Prostate gland (tissue), 2 donors: ENCODE results near the gene HMOX1. TPM values are rescaled to one million over a fixed set of nuclear protein-coding genes. Genes with fewer than 3 reads are reported as not detected.

Source experiments
- DNase-seq: peaks from one replicate; pipeline ENCODE4 v3.0.0-alpha.2; 2019; ENCODE audit warnings: low spot score
- H3K27ac ChIP-seq, 2 donors: fragments of 200-600 bp; sonication (generic); 2 replicates each; pipeline ENCODE4 v1.5.1; 2017 to 2019
- H3K27me3 ChIP-seq: fragments of 200-600 bp; sonication (generic); replicated peaks from 2 replicates; pipeline ENCODE4 v1.5.1; 2019; ENCODE audit not compliant: insufficient read depth
- H3K36me3 ChIP-seq, 2 donors: fragments of 200-600 bp; sonication (generic); 1 replicate in 1 of 2; 2 replicates in 1 of 2; pipeline versions ENCODE4 v1.5.1 to v1.8.1; 2017 to 2019
- H3K4me1 ChIP-seq: fragments of 200-600 bp; sonication (generic); replicated peaks from 2 replicates; pipeline ENCODE4 v1.5.1; 2019
- H3K4me3 ChIP-seq, 2 donors: fragments of 200-600 bp; sonication (generic); 2 replicates each; pipeline ENCODE4 v1.5.1; 2017 to 2019
- H3K9me3 ChIP-seq: fragments of 200-600 bp; sonication (generic); 2 replicates; pipeline ENCODE4 v1.5.1; 2017
- CTCF ChIP-seq, 4 experiments: fragments of 200-600 bp in 2 of 4; fragments of 450-650 bp in 2 of 4; sonication (generic) in 2 of 4; IDR thresholded peaks; 1 replicate in 3 of 4; 2 replicates in 1 of 4; pipeline ENCODE4 v1.5.1; 2016 to 2019; ENCODE audit warnings: antibody characterized with exemption in 4 of 4, mild to moderate bottlenecking in 2 of 4, moderate library complexity in 2 of 4
- POLR2A ChIP-seq: fragments of 450-650 bp; IDR thresholded peaks from one replicate; pipeline ENCODE4 v1.6.1; 2016; ENCODE audit warnings: antibody characterized with exemption, mild to moderate bottlenecking
- POLR2AphosphoS5 ChIP-seq: sonication (generic); formaldehyde crosslinking; IDR thresholded peaks from one replicate; pipeline ENCODE4 v1.6.1; 2017; ENCODE audit warnings: antibody characterized with exemption
- WGBS: methylation state at CpG from one replicate; pipeline ENCODE4 v1.1.5; 2018; 5-methylcytosine and 5-hydroxymethylcytosine counted together
- intact Hi-C: fragments of 100-400 bp; cut with DNase I; formaldehyde crosslinking; loops from one replicate; pipeline ENCODE4 v1.14.2; 2022
- total RNA-seq, 2 donors: library from RNA; depleted of rRNA; stranded (reverse); fragments of >200 nt; gene quantifications; one replicate each; pipeline ENCODE4 v1.1.0, GENCODE V29; 2016

The HMOX1 gene
- total RNA-seq, 2 donors from 2014 or later = 3.5 to 31.5 TPM

DNA sequence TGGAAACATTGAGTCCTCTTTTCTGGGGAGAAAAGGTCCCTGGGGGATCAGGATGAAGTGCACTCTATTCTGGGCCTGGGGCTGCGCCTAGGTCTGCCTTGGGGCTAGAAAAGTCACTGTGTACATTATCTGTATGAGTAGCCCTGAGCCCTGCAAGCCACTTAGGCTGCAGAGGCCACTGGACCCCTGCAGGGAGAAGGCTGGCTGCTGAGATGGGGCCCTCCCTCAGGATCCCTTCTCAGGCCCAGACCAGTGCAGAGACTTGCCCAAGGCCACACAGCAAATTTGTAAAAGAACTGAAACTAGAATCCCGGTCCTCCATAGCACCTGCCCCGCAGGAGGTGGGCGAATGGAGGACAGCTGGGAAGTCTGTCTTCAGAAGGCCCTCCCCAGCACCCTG lies 26.8 kb upstream of the HMOX1 start:
- no peak for DNase-seq
- 90% methylated on average over 4 of the region's 4 CpGs for WGBS
- no peaks in the 10 kb centered on the region for H3K36me3 ChIP-seq
- intact Hi-C loops = loop anchor here (5.0 kb wide), 1 partner anchor 228 kb away; no protein-coding TSS in a partner anchor
- no peak overlapping the region for H3K27ac ChIP-seq
- H3K4me3 ChIP-seq = no peak overlapping the region
- peaks cover 4% of the 10 kb centered on the region for H3K4me1 ChIP-seq
- H3K9me3 ChIP-seq = no peaks in the 10 kb centered on the region
- TF ChIP-seq CTCF (IDR thresholded peaks at IDR 0.05) (no peak), POLR2AphosphoS5 (no peak), POLR2A (no peak)
- no peaks in the 10 kb centered on the region for H3K27me3 ChIP-seq

DNA sequence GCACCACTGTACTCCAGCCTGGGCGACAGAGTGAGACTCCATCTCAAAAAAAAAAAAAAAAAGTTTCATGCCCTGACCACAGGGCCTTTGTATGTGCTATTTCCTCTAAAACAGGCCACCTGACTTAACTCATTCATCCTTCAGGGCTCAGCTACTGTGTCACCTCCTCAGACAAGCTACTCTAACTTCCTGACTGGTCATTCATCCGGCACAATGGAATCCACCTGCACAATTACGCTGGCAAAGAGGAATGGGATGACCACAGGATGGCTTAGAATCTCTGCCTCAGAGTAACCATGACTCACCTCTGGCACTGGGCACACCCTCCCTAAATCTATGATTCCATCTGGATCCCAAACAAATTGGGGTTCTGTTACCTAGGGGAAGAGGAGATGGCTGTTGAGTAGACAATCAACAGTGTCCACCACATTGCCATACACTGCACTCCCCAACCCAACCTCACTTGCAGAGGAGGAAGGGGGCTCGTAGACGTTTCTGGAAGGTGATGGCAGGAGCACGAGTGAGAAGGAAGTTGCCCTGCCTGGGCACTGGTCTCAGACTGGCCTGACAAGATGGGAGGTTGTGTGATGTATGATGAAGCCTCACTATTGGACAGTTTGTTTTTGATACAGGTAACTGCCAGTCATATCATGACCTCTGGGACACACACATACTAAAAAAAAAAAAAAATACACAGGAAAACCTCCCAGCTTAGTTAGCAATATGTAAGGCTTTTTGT lies 22.8 kb upstream of the HMOX1 start:
- TF ChIP-seq CTCF (IDR thresholded peaks at IDR 0.05) = no peak
- no peak for TF ChIP-seq POLR2A
- no peak for TF ChIP-seq POLR2AphosphoS5
- WGBS = 68% methylated on average over 6 of the region's 6 CpGs
- intact Hi-C loops = no loop called here
- no peaks in the 10 kb centered on the region for H3K27me3 ChIP-seq
- H3K9me3 ChIP-seq = no peaks in the 10 kb centered on the region
- H3K27ac ChIP-seq = no peak overlapping the region
- no peak overlapping the region for H3K4me3 ChIP-seq
- no peaks in the 10 kb centered on the region for H3K36me3 ChIP-seq
- H3K4me1 ChIP-seq = no peaks in the 10 kb centered on the region
- DNase-seq = no peak

- Histone ChIP-seq H3K27me3 (no peaks in the 10 kb centered on the region), H3K36me3 (no peaks in the 10 kb centered on the region), H3K27ac (no peak overlapping the region), H3K4me3 (no peak overlapping the region), H3K9me3 (no peaks in the 10 kb centered on the region), H3K4me1 (no peaks in the 10 kb centered on the region)
- 88% methylated on average over 9 of the region's 9 CpGs for whole genome bisulfite sequencing
- TF ChIP-seq POLR2AphosphoS5 = no peak
- TF ChIP-seq CTCF (IDR thresholded peaks at IDR 0.05) = no peak
- no peak for TF ChIP-seq POLR2A
- intact Hi-C loops = no loop called here
- no peak for DNase-seq
These were observed 21.4 kb upstream of the HMOX1 start for GRCh38 chr22:35359380-35360065.

DNA sequence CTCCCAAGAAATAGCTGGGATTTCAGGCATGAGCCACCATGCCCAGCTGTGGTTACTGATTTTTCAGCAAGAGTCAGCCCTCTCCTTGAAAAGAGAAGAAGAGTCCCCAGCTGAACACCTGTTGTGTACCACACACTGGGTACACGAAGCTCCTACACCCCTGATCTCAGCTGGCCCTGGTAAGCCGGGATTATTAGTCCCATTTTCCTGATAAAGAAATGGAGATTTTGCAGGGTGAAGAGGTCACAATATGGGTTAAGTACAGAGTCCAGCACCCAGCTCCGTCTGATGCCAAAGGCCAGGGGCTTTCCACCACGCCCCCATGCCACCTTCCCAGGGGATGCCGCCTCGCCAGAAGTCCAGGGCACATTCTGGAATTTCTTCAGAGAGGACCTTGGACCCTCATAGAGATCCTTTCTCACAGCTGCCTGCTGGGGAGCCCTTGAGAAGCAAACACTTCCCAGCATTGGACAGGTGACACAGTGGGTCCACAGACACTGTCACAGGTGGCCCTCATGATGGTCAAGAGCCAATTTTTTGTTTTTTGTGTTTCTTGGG lies 19.8 kb upstream of the HMOX1 start:
- DNase-seq = no peak
- no peaks in the 10 kb centered on the region for H3K27me3 ChIP-seq
- no peaks in the 10 kb centered on the region for H3K9me3 ChIP-seq
- no peaks in the 10 kb centered on the region for H3K4me1 ChIP-seq
- H3K36me3 ChIP-seq = no peaks in the 10 kb centered on the region
- H3K4me3 ChIP-seq = no peak overlapping the region
- intact Hi-C loops = no loop called here
- TF ChIP-seq POLR2A (no peak), POLR2AphosphoS5 (no peak), CTCF (IDR thresholded peaks at IDR 0.05) (no peak)
- 70% methylated on average over 6 of the region's 6 CpGs for WGBS
- H3K27ac ChIP-seq = no peak overlapping the region
